ENCODE results near the gene METTL24. TPM values are rescaled to one million over a fixed set of nuclear protein-coding genes. Genes with fewer than 3 reads are reported as not detected.
A peak's percentile ranks its signal among the peaks of the same experiment; 100 is the strongest.

Gene METTL24
- total and polyA plus RNA-seq, 2 of the 13 experiments (the other 11 are each of a cell fraction or from before 2014, with no cell fraction given) = not detected

- TF ChIP-seq ERF (CRISPR knock-in tag; IDR thresholded peaks at IDR 0.05) = no peak
- TF ChIP-seq NFE2L2 (IDR thresholded peaks at IDR 0.05; ENCODE audit: low read length) = no peak
- no peak for TF ChIP-seq ZNF781 (CRISPR knock-in tag; IDR thresholded peaks at IDR 0.05; ENCODE audit: borderline replicate concordance, not compliant biosample characterization)
- no peak for TF ChIP-seq JUN (CRISPR knock-in tag; IDR thresholded peaks at IDR 0.05)
- no peak for TF ChIP-seq SOX6 (IDR thresholded peaks at IDR 0.05)
- TF ChIP-seq SOX6 (CRISPR knock-in tag; IDR thresholded peaks at IDR 0.05) = no peak
- TF ChIP-seq U2AF2 (IDR thresholded peaks at IDR 0.05; ENCODE audit: low read depth, low read length) = no peak
- no peak for TF ChIP-seq U2AF1 (optimal IDR thresholded peaks at IDR 0.05; ENCODE audit: low read depth, low read length)
- TF ChIP-seq FOXK1 (CRISPR knock-in tag; IDR thresholded peaks at IDR 0.05; ENCODE audit: borderline replicate concordance, low read depth) = no peak
Observed at GRCh38 chr6:110332281-110332680, 25.9 kb downstream of the METTL24 start (continued).

- CTCF ChIA-PET (ENCODE audit: low intra/inter-chr PET ratio, low total read pairs) = no interaction called here
- H3K4me1 ChIP-seq (ENCODE audit: insufficient read depth, low read length) = peaks cover 43% of the 10 kb centered on the region
- TF ChIP-seq NAIF1 (CRISPR knock-in tag; IDR thresholded peaks at IDR 0.05; ENCODE audit: borderline replicate concordance) = no peak
- TF ChIP-seq YY1 (IDR thresholded peaks at IDR 0.05; ENCODE audit: insufficient read depth, insufficient replicate concordance, low read depth, low read length) = no peak
- TF ChIP-seq ATF7 (IDR thresholded peaks at IDR 0.05) = no peak
- TF ChIP-seq ATF7 (CRISPR knock-in tag; IDR thresholded peaks at IDR 0.05) = no peak
- no peak for TF ChIP-seq ZNF264 (CRISPR knock-in tag; IDR thresholded peaks at IDR 0.05)
- TF ChIP-seq MAX (IDR thresholded peaks at IDR 0.05) = no peak
- no peak for TF ChIP-seq GABPA (IDR thresholded peaks at IDR 0.05; ENCODE audit: low read depth, low read length)
- no peak for TF ChIP-seq GABPA (CRISPR knock-in tag; IDR thresholded peaks at IDR 0.05; ENCODE audit: low read depth)
- TF ChIP-seq TRIM24 (CRISPR knock-in tag; IDR thresholded peaks at IDR 0.05) = no peak
- TF ChIP-seq ARHGAP35 (CRISPR knock-in tag; IDR thresholded peaks at IDR 0.05; ENCODE audit: borderline replicate concordance) = no peak
- TF ChIP-seq GTF3A (CRISPR knock-in tag; conservative IDR thresholded peaks at IDR 0.05) = no peak
- TF ChIP-seq, protein P1, sequence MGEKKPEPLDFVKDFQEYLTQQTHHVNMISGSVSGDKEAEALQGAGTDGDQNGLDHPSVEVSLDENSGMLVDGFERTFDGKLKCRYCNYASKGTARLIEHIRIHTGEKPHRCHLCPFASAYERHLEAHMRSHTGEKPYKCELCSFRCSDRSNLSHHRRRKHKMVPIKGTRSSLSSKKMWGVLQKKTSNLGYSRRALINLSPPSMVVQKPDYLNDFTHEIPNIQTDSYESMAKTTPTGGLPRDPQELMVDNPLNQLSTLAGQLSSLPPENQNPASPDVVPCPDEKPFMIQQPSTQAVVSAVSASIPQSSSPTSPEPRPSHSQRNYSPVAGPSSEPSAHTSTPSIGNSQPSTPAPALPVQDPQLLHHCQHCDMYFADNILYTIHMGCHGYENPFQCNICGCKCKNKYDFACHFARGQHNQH (CRISPR knock-in tag; IDR thresholded peaks at IDR 0.05) = no peak
- ATAC-seq (no peak; the same call in 2 of the 3 replicates), DNase-seq (ENCODE audit: low spot score) (no peak), FAIRE-seq (no peak)
- POLR2A ChIA-PET = no interaction called here
- H3K4me3 ChIP-seq (replicated peaks in 1 of 3; ENCODE audit: insufficient read depth in 1 of 3, low read depth in 2 of 3, low read length in 3 of 3) = no peak overlapping the region
- no peak overlapping the region for H3K9ac ChIP-seq (ENCODE audit: insufficient read depth, low read depth, low read length)
- no peaks in the 10 kb centered on the region for H3K36me3 ChIP-seq (replicated peaks in 1 of 2; ENCODE audit: control insufficient read depth in 1 of 2, insufficient read depth in 2 of 2, low read length in 2 of 2)
- H3K27me3 ChIP-seq (ENCODE audit: control insufficient read depth in 1 of 2, insufficient read depth in 2 of 2, low read length in 2 of 2) = no peaks in the 10 kb centered on the region; a peak in 2 of 5 replicates
- H3K9me3 ChIP-seq (ENCODE audit: low read length) = no peaks in the 10 kb centered on the region
- no peak overlapping the region for H3K27ac ChIP-seq (ENCODE audit: extremely low read length, insufficient read depth, low read length)
- intact Hi-C loops (cut with micrococcal nuclease; ENCODE audit: unreplicated experiment) (no loop called here), in situ Hi-C loops (cut with HindIII; ENCODE audit: extremely low pct_ligation_motif_present, low pct_unique_long_range_greater_than_20kb) (no loop called here)
- H4K20me1 ChIP-seq (ENCODE audit: insufficient read depth, low read length) = no peaks in the 10 kb centered on the region
- peak overlapping the region; percentile 9; the same call in 1 of the 2 replicates for H3K4me2 ChIP-seq (ENCODE audit: low read depth, low read length)
- H2AFZ ChIP-seq (ENCODE audit: low read length) = no peak overlapping the region
- H3K79me2 ChIP-seq (ENCODE audit: insufficient read depth, low read length) = no peaks in the 10 kb centered on the region
- WGBS (ENCODE audit: low lambda C conversion rate) = 20% methylated on average over 4 of the region's 4 CpGs
- no TSS peak for BruUV-seq (replicated peaks)
Observed at GRCh38 chr6:110331816-110332215, 26.3 kb downstream of the METTL24 start.

All from HepG2 (cell line).